ENCODE measurements around the gene DDX56. TPM values are rescaled to one million over a fixed set of nuclear protein-coding genes. Genes with fewer than 3 reads are reported as not detected.
A peak's percentile ranks its signal among the peaks of the same experiment; 100 is the strongest.

DDX56 gene
- total and polyA plus RNA-seq, 2 of the 13 experiments (the other 11 are each of a cell fraction or from before 2014, with no cell fraction given), result 82.6 to 120 TPM

DNA sequence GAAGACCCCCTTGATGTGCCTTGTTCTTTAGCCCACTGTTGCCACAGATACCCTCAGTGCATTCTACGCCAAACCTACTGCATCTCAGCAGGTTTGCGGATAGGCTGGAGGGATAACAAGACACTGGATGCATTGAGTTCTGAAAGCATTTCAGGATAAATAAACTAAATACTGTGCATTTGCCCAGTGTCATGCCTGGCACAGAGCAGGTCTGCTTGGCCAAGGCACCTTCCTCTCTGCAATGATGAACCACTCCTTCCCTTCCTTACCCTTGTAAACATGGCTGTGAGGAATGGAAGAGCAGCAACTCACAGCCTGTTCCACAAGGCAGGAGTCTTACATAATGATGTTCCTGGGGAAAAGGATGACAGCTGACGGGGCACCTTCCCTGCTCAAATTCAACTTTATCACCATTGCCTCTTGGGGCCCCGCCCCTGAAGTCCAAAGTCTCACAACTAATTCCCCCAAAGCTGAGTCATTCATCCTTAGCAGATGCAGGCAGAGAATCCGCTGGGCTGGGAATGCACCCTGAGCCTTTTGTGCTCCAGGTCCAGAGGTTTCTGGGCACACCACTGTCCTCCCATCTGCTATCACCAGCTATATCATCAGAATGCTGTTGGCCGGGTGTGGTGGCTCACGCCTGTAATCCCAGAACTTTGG, 11.6 kb downstream of the DDX56 start (continued):
- TF ChIP-seq, protein P1, sequence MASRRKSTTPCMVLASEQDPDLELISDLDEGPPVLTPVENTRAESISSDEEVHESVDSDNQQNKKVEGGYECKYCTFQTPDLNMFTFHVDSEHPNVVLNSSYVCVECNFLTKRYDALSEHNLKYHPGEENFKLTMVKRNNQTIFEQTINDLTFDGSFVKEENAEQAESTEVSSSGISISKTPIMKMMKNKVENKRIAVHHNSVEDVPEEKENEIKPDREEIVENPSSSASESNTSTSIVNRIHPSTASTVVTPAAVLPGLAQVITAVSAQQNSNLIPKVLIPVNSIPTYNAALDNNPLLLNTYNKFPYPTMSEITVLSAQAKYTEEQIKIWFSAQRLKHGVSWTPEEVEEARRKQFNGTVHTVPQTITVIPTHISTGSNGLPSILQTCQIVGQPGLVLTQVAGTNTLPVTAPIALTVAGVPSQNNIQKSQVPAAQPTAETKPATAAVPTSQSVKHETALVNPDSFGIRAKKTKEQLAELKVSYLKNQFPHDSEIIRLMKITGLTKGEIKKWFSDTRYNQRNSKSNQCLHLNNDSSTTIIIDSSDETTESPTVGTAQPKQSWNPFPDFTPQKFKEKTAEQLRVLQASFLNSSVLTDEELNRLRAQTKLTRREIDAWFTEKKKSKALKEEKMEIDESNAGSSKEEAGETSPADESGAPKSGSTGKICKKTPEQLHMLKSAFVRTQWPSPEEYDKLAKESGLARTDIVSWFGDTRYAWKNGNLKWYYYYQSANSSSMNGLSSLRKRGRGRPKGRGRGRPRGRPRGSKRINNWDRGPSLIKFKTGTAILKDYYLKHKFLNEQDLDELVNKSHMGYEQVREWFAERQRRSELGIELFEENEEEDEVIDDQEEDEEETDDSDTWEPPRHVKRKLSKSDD (CRISPR knock-in tag; IDR thresholded peaks at IDR 0.05; ENCODE audit: low read depth), result peak; percentile 23; the same call in 1 of the 2 replicates
- 0 out of 2 replicates have a peak, but pooled peaks have one; percentile 28 for TF ChIP-seq ESRRA (CRISPR knock-in tag; IDR thresholded peaks at IDR 0.05; ENCODE audit: low read depth)
- peak; percentile 61 for TF ChIP-seq ZNF331 (CRISPR knock-in tag; IDR thresholded peaks at IDR 0.05)
- peak; percentile 34 for TF ChIP-seq PHF5A (CRISPR knock-in tag; IDR thresholded peaks at IDR 0.05; ENCODE audit: low read depth, unreplicated experiment)
- peak; percentile 58; the same call in 1 of the 2 replicates for TF ChIP-seq ZNF644 (CRISPR knock-in tag; IDR thresholded peaks at IDR 0.05; ENCODE audit: low read depth)
- TF ChIP-seq ZSCAN29 (CRISPR knock-in tag; conservative IDR thresholded peaks at IDR 0.05), result no peak
- peak; percentile 53 for TF ChIP-seq POGZ (CRISPR knock-in tag; IDR thresholded peaks at IDR 0.05)
- 0 out of 2 replicates have a peak, but pooled peaks have one; percentile 17 for TF ChIP-seq ZHX2 (IDR thresholded peaks at IDR 0.05; ENCODE audit: low read depth)
- no peak for TF ChIP-seq ZHX2 (CRISPR knock-in tag; IDR thresholded peaks at IDR 0.05; ENCODE audit: borderline replicate concordance)
- TF ChIP-seq ZNF264 (CRISPR knock-in tag; IDR thresholded peaks at IDR 0.05), result peak; percentile 64; the same call in 1 of the 2 replicates
- TF ChIP-seq, protein P2, sequence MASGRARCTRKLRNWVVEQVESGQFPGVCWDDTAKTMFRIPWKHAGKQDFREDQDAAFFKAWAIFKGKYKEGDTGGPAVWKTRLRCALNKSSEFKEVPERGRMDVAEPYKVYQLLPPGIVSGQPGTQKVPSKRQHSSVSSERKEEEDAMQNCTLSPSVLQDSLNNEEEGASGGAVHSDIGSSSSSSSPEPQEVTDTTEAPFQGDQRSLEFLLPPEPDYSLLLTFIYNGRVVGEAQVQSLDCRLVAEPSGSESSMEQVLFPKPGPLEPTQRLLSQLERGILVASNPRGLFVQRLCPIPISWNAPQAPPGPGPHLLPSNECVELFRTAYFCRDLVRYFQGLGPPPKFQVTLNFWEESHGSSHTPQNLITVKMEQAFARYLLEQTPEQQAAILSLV (CRISPR knock-in tag; IDR thresholded peaks at IDR 0.05; ENCODE audit: borderline replicate concordance), result no peak
- no peak for TF ChIP-seq SIN3B (IDR thresholded peaks at IDR 0.05; ENCODE audit: low read length)
- TF ChIP-seq, protein P3, sequence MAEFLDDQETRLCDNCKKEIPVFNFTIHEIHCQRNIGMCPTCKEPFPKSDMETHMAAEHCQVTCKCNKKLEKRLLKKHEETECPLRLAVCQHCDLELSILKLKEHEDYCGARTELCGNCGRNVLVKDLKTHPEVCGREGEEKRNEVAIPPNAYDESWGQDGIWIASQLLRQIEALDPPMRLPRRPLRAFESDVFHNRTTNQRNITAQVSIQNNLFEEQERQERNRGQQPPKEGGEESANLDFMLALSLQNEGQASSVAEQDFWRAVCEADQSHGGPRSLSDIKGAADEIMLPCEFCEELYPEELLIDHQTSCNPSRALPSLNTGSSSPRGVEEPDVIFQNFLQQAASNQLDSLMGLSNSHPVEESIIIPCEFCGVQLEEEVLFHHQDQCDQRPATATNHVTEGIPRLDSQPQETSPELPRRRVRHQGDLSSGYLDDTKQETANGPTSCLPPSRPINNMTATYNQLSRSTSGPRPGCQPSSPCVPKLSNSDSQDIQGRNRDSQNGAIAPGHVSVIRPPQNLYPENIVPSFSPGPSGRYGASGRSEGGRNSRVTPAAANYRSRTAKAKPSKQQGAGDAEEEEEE (CRISPR knock-in tag; IDR thresholded peaks at IDR 0.05; ENCODE audit: borderline replicate concordance), result no peak
- TF ChIP-seq, protein P4, sequence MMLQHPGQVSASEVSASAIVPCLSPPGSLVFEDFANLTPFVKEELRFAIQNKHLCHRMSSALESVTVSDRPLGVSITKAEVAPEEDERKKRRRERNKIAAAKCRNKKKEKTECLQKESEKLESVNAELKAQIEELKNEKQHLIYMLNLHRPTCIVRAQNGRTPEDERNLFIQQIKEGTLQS (CRISPR knock-in tag; IDR thresholded peaks at IDR 0.05), result peak; percentile 83
- TF ChIP-seq CEBPG (CRISPR knock-in tag; IDR thresholded peaks at IDR 0.05), result peak; percentile 26; the same call in 1 of the 2 replicates
- no peak for TF ChIP-seq HIVEP1 (CRISPR knock-in tag; IDR thresholded peaks at IDR 0.05)
- peak; percentile 72; the same call in 1 of the 2 replicates for TF ChIP-seq KDM6A (CRISPR knock-in tag; IDR thresholded peaks at IDR 0.05; ENCODE audit: low read depth)
- no peak for TF ChIP-seq ZNF10 (CRISPR knock-in tag; IDR thresholded peaks at IDR 0.05; ENCODE audit: borderline replicate concordance, low read depth)

Measured in HepG2 (cell line).